ENCODE measurements around the gene DLG2. TPM values are rescaled to one million over a fixed set of nuclear protein-coding genes. Genes with fewer than 3 reads are reported as not detected.

The DLG2 gene
- total RNA-seq, 4 donors from 2014 or later, result 2.9 to 30.2 (median 22.6) TPM

DNA sequence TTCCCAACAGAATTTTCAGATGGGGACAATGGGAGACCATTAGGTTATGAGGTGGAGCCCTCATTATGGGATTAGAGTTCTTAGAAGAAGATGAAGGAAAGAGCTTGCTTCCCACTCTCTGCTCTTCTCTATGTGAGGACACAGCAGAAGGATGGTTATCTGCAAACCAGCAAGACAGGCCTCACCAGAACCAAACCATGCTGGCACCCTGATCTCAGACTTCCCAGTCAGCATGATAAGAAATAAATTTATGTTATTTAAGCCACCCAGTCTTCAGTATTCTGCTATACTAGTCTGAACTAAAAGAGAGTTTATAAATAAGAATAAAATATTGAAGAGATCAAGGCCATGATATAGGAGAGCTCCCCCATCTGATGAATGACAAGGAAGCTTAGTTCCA, 1394.6 kb downstream of the DLG2 start:
- H3K9me3 ChIP-seq, result no peaks in the 10 kb centered on the region
- no peak overlapping the region for H3K27ac ChIP-seq
- H3K4me3 ChIP-seq, result no peak overlapping the region
- H3K4me1 ChIP-seq, result no peaks in the 10 kb centered on the region
- no peaks in the 10 kb centered on the region for H3K27me3 ChIP-seq
- TF ChIP-seq POLR2A (IDR thresholded peaks at IDR 0.05), result no peak
- TF ChIP-seq, protein P1, sequence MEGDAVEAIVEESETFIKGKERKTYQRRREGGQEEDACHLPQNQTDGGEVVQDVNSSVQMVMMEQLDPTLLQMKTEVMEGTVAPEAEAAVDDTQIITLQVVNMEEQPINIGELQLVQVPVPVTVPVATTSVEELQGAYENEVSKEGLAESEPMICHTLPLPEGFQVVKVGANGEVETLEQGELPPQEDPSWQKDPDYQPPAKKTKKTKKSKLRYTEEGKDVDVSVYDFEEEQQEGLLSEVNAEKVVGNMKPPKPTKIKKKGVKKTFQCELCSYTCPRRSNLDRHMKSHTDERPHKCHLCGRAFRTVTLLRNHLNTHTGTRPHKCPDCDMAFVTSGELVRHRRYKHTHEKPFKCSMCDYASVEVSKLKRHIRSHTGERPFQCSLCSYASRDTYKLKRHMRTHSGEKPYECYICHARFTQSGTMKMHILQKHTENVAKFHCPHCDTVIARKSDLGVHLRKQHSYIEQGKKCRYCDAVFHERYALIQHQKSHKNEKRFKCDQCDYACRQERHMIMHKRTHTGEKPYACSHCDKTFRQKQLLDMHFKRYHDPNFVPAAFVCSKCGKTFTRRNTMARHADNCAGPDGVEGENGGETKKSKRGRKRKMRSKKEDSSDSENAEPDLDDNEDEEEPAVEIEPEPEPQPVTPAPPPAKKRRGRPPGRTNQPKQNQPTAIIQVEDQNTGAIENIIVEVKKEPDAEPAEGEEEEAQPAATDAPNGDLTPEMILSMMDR (IDR thresholded peaks at IDR 0.05), result no peak
- no peaks in the 10 kb centered on the region for H3K36me3 ChIP-seq
- intact Hi-C loops (cut with DNase I; ENCODE audit: low total_unique reads), result no loop called here
- no peak for DNase-seq

DNA sequence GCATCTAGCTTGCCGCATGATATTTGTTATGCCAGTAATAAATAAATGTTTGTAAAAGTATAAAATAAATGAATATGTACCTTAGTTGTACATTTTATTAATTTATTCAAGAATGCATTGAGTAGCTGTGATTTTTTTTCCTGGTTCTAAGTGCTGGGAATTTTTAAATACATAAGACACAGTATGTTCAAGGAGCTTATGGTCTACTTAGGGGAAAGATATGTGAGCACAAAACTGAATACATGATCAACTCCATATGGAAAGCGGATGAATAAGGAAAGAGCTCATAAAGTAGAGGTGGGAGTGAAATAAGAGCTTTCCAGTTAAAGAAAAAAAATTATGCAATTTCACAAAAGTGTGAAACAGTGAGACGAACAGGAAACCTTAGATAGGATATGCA, 1396.7 kb downstream of the DLG2 start:
- TF ChIP-seq POLR2A (IDR thresholded peaks at IDR 0.05), result no peak
- TF ChIP-seq, protein P1 (IDR thresholded peaks at IDR 0.05), result no peak
- H3K4me1 ChIP-seq, result no peaks in the 10 kb centered on the region
- no peak for DNase-seq
- intact Hi-C loops (cut with DNase I; ENCODE audit: low total_unique reads), result no loop called here
- H3K9me3 ChIP-seq, result no peaks in the 10 kb centered on the region
- H3K27me3 ChIP-seq, result no peaks in the 10 kb centered on the region
- H3K27ac ChIP-seq, result no peak overlapping the region
- no peaks in the 10 kb centered on the region for H3K36me3 ChIP-seq
- H3K4me3 ChIP-seq, result no peak overlapping the region

DNA sequence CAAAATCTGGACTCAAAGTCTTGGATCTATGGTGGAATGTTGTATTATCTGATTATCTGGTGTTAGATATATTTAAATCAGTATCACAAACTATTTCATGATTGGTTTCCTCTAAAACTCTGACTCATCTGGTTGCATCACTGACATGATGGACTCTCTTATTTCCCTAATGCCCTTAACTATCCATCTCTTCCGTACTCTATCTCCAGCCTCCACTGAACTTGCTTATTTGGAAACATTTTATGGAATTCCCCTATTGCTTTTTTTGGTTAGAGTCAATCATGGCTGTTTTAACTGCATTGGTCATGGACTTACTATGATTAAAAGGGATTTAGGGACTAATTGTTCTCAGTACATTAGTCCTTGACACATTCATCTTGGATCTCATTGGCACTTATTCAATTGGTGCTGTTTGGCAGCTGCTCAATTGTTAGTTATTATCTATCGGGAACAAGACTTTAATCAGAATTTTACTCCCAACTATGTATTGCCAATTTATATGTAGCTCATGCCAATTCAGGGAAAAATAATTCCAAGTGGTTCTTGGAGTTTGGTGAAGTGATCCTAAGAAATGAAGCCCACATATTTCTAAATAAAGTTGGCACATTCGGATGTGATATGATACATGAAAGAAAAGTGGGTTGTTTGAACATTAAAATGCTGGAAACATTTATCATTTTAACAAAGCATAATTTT, 1399.0 kb downstream of the DLG2 start:
- Histone ChIP-seq H3K4me3 (no peak overlapping the region), H3K27ac (no peak overlapping the region), H3K27me3 (no peaks in the 10 kb centered on the region), H3K36me3 (no peaks in the 10 kb centered on the region), H3K4me1 (no peaks in the 10 kb centered on the region), H3K9me3 (no peaks in the 10 kb centered on the region)
- no peak for TF ChIP-seq POLR2A (IDR thresholded peaks at IDR 0.05)
- TF ChIP-seq, protein P1 (IDR thresholded peaks at IDR 0.05), result no peak
- no peak for DNase-seq
- intact Hi-C loops (cut with DNase I; ENCODE audit: low total_unique reads), result no loop called here

DNA sequence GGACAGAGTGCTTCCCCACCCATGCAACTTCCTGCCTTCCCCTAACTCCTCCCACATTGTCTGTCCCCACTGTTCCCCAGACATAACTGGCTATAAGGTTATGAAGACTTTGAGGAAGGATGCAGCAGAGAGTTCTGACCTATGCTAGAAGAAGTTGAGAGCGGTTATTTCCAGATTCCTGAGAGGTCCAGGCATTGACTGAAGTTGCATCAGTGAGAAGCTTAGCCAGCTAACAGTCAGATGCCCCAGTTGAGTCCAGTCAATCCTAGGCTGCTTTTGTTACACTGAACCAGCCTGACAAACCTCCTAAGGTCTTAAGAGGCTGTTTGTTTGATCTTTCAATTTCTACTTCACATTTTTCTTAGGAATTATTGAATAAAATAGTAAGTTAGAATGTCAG, 1403.1 kb downstream of the DLG2 start:
- Histone ChIP-seq H3K27me3 (no peaks in the 10 kb centered on the region), H3K36me3 (no peaks in the 10 kb centered on the region), H3K4me1 (no peaks in the 10 kb centered on the region), H3K4me3 (no peak overlapping the region), H3K9me3 (no peaks in the 10 kb centered on the region), H3K27ac (no peak overlapping the region)
- TF ChIP-seq POLR2A (IDR thresholded peaks at IDR 0.05), result no peak
- TF ChIP-seq, protein P1 (IDR thresholded peaks at IDR 0.05), result no peak
- no peak for DNase-seq
- intact Hi-C loops (cut with DNase I; ENCODE audit: low total_unique reads), result no loop called here

DNA sequence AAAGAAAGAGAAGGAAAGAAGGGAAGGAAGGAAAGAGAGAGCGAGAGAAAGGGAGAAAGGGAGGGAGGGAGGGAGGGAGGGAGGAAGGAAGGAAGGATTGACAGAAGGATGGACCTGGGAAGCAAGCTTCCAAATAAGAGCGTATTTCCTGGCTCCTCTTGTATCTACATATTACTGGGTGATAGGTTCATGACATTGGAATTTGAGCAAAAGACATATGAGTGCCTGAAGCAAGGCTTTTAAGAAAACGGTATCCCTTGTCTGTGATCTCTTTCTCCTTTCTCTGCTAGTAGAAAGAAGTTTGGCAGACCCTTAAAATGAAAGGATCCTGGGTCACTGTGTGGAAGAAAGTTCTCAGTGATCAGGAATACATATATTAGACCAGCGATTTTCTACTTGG, 1408.8 kb downstream of the DLG2 start:
- DNase-seq, result no peak
- TF ChIP-seq, protein P1 (IDR thresholded peaks at IDR 0.05), result no peak
- no peak for TF ChIP-seq POLR2A (IDR thresholded peaks at IDR 0.05)
- H3K27ac ChIP-seq, result no peak overlapping the region
- H3K36me3 ChIP-seq, result no peaks in the 10 kb centered on the region
- H3K4me3 ChIP-seq, result no peak overlapping the region
- no peaks in the 10 kb centered on the region for H3K27me3 ChIP-seq
- intact Hi-C loops (cut with DNase I; ENCODE audit: low total_unique reads), result no loop called here
- H3K4me1 ChIP-seq, result no peaks in the 10 kb centered on the region
- H3K9me3 ChIP-seq, result no peaks in the 10 kb centered on the region

Data from uterus (tissue), 4 donors.